MM.1S (cell line): ENCODE data around the gene SLC8A1.

Experiments
- EZH2 ChIP-seq: fragments of 300-600 bp; sonication (generic); optimal IDR thresholded peaks from 2 replicates; pipeline ENCODE3; 2017; ENCODE audit warnings: low read depth, mild to moderate bottlenecking, antibody characterized with exemption, low read length, mixed read lengths
- EZH2phosphoT487 ChIP-seq: fragments of 300-600 bp; sonication (generic); IDR thresholded peaks from 2 replicates; pipeline ENCODE4 v1.6.1; 2018; ENCODE audit warnings: antibody characterized with exemption, low read length
- TF ChIP-seq, protein P1 (sequence below): fragments of 300-600 bp; sonication (generic); IDR thresholded peaks from 2 replicates; pipeline ENCODE4 v1.5.1; 2016; ENCODE audit warnings: antibody characterized with exemption, low read length, mixed read lengths

DNA sequence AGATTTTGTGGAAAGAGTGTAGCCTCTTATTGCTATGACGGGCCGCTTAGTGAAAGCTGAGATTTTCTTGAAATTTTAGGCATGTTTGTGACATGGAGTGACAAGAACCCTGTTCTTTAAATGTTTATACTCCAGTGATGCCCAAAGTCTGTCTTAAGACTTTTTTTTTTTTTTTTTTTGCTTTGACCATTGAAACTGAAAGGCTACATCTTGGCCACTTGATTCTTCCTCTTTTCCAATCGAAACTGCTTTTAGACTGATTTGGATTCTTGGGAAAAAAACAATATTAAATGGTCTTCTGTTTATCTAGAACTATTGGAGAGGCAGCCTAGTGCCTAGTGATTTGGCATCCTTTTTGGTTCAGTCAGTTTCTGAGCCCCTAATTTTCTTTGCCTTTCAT is 2.4 kb upstream of the SLC8A1 start:
- TF ChIP-seq, protein P1, sequence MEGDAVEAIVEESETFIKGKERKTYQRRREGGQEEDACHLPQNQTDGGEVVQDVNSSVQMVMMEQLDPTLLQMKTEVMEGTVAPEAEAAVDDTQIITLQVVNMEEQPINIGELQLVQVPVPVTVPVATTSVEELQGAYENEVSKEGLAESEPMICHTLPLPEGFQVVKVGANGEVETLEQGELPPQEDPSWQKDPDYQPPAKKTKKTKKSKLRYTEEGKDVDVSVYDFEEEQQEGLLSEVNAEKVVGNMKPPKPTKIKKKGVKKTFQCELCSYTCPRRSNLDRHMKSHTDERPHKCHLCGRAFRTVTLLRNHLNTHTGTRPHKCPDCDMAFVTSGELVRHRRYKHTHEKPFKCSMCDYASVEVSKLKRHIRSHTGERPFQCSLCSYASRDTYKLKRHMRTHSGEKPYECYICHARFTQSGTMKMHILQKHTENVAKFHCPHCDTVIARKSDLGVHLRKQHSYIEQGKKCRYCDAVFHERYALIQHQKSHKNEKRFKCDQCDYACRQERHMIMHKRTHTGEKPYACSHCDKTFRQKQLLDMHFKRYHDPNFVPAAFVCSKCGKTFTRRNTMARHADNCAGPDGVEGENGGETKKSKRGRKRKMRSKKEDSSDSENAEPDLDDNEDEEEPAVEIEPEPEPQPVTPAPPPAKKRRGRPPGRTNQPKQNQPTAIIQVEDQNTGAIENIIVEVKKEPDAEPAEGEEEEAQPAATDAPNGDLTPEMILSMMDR: no peak
- TF ChIP-seq EZH2 (no peak), EZH2phosphoT487 (no peak)
